ENCODE data around the gene DGCR8.

Gene DGCR8

GRCh38 chr22:20079745-20080444 lies at the start of gene DGCR8:
TSS of gene DGCR8 (plus strand) at chr22:20080241. CDS start at chr22:20085964, 5,723 bp downstream.
- DNase-seq (ENCODE audit: low read depth, low spot score) = peak; percentile 96
- in situ Hi-C loops (cut with HindIII; ENCODE audit: low sequenced_read_pairs) = no loop called here
- TF ChIP-seq, protein P1, sequence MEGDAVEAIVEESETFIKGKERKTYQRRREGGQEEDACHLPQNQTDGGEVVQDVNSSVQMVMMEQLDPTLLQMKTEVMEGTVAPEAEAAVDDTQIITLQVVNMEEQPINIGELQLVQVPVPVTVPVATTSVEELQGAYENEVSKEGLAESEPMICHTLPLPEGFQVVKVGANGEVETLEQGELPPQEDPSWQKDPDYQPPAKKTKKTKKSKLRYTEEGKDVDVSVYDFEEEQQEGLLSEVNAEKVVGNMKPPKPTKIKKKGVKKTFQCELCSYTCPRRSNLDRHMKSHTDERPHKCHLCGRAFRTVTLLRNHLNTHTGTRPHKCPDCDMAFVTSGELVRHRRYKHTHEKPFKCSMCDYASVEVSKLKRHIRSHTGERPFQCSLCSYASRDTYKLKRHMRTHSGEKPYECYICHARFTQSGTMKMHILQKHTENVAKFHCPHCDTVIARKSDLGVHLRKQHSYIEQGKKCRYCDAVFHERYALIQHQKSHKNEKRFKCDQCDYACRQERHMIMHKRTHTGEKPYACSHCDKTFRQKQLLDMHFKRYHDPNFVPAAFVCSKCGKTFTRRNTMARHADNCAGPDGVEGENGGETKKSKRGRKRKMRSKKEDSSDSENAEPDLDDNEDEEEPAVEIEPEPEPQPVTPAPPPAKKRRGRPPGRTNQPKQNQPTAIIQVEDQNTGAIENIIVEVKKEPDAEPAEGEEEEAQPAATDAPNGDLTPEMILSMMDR (IDR thresholded peaks at IDR 0.05; ENCODE audit: low read depth, low read length) = no peak
- peak within 1 kb of the TSS; percentile 81 for H3K4me3 ChIP-seq (ENCODE audit: low read depth, low read length)

DNA sequence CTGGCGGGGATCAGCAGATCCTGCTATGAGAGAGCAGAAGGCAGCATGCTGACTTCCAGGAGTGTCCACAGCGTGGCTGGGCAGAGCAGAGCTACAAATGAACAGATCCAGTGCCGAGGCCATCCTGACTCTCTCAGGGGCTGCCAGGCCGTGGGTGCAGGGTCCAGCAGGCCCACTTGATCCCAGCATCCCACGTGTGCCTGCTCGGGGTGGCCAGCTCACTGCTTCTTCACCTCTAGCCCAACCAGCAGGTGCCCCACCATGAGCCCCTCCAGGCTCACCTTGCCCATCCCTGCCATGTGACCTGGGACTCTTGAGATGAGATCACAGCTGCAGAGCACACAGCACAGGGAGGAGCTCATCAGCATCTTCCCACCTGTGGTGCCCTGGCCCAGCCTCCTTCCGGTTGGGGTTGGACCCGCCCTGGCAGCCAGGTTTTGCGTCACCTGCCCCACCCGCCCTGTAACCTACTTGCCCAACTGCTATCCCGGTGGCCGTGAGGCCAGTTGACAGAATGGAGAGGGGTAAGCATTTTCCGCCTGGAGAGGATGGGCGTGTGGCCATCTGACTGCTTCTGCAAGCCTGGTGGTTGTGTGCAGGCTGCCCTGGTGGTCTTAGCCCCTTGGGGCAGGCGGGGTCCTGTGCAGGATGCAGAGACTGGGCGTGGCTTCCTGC lies 48.2 kb upstream of the DGCR8 start:
- DNase-seq (ENCODE audit: low read depth, low spot score) = no peak
- in situ Hi-C loops (cut with HindIII; ENCODE audit: low sequenced_read_pairs) = no loop called here
- no peak overlapping the region for H3K4me3 ChIP-seq (ENCODE audit: low read depth, low read length)
- TF ChIP-seq, protein P1 (IDR thresholded peaks at IDR 0.05; ENCODE audit: low read depth, low read length) = no peak

GRCh38 chr22:20032407-20032991 lies 47.5 kb upstream of the DGCR8 start:
- TF ChIP-seq, protein P1 (IDR thresholded peaks at IDR 0.05; ENCODE audit: low read depth, low read length) = no peak
- DNase-seq (ENCODE audit: low read depth, low spot score) = no peak
- no peak overlapping the region for H3K4me3 ChIP-seq (ENCODE audit: low read depth, low read length)
- in situ Hi-C loops (cut with HindIII; ENCODE audit: low sequenced_read_pairs) = no loop called here

- H3K4me3 ChIP-seq (ENCODE audit: low read depth, low read length) = no peak overlapping the region
- in situ Hi-C loops (cut with HindIII; ENCODE audit: low sequenced_read_pairs) = no loop called here
- DNase-seq (ENCODE audit: low read depth, low spot score) = no peak
- TF ChIP-seq, protein P1 (IDR thresholded peaks at IDR 0.05; ENCODE audit: low read depth, low read length) = no peak
These were observed 46.9 kb upstream of the DGCR8 start for GRCh38 chr22:20033045-20033706.

- TF ChIP-seq, protein P1 (IDR thresholded peaks at IDR 0.05; ENCODE audit: low read depth, low read length) = no peak
- no peak overlapping the region for H3K4me3 ChIP-seq (ENCODE audit: low read depth, low read length)
- DNase-seq (ENCODE audit: low read depth, low spot score) = no peak
- in situ Hi-C loops (cut with HindIII; ENCODE audit: low sequenced_read_pairs) = no loop called here
These were observed 45.9 kb upstream of the DGCR8 start for GRCh38 chr22:20034143-20034542.

DNA sequence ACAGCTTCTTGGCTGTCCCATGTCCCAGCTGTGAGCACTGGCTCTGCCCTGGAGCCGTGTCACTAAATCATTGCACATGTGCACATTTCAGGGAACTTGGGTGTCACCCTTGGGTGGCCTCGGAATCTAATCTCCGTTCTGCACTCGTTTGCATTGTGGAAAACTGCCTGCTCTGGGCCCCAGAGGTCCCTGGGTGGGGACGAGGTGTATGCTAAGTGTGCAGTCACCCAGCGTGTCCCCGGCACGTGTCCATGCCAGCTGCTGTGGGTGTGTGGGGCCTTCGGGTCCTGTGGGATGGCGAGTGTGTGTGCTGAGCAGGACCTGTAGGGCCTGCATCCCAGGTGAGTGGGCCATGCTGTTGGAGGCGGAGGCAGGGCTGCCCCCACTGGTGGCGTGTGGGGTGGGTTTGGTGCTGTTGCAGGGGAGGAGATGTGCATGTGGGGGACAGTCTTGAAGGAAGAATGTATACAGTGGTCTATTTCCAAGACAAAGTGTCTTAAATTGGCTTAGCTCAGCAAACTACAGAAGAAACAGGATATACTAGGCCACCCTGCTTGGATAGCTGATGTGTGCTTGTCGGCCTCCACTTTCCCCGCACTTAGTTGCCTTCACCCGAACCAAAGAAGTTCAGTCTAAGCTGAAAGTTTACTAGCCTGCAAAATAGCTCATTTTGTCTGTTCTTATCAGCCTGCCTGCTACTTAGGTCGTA lies 44.5 kb upstream of the DGCR8 start:
- TF ChIP-seq, protein P1 (IDR thresholded peaks at IDR 0.05; ENCODE audit: low read depth, low read length) = no peak
- no peak for DNase-seq (ENCODE audit: low read depth, low spot score)
- in situ Hi-C loops (cut with HindIII; ENCODE audit: low sequenced_read_pairs) = no loop called here
- H3K4me3 ChIP-seq (ENCODE audit: low read depth, low read length) = no peak overlapping the region

All from astrocyte of the spinal cord (primary cell).